HT1080 (cell line): Measurements from ENCODE around the gene GRHPR. TPM values are rescaled to one million over a fixed set of nuclear protein-coding genes. Genes with fewer than 3 reads are reported as not detected.
A peak's percentile ranks its signal among the peaks of the same experiment; 100 is the strongest.
"Not testable (repeated sequence)": the region's sequence is repeated elsewhere in the genome, so short reads cannot be mapped to it uniquely, and the experiment has no call there.

Source experiments
- DNase-seq: peaks from one replicate; pipeline ENCODE4 v3.0.0-alpha.2; 2015; ENCODE audit warnings: low read depth
- total RNA-seq: library from RNA; depleted of rRNA; stranded (reverse); fragments of >200 nt; shearing (Covaris generic); gene quantifications from 2 replicates; pipeline ENCODE4 v1.2.3, GENCODE V29; 2014; rRNA removed

GRHPR gene
- total RNA-seq, 1 experiment from 2014 or later = 149 TPM

GRCh38 chr9:37477443-37477842 lies 54.9 kb downstream of the GRHPR start:
- DNase-seq = not testable (repeated sequence)

DNA sequence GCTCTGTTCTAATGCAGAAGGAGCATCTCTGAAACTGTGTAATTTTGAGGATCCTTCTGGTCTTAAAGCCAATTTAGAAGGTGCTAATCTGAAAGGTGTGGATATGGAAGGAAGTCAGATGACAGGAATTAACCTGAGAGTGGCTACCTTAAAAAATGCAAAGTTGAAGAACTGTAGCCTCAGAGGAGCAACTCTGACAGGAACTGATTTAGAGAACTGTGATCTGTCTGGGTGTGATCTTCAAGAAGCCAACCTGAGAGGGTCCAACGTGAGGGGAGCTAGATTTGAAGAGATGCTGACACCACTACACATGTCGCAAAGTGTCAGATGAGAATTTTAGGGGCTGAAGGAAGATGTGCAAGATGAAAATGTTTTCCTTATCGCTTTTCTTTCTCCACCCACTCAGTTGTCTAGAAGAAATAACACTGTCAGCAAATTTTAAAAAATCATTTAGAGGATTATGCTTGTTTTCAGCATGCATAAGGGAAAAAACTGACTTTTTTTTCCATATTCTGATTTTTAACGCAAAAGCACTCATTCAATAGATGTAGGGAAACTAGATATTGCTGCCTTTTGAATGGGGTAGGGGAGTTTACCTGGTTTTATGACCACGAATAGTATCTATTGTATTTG lies 55.6 kb downstream of the GRHPR start:
- not testable (repeated sequence) for DNase-seq

DNA sequence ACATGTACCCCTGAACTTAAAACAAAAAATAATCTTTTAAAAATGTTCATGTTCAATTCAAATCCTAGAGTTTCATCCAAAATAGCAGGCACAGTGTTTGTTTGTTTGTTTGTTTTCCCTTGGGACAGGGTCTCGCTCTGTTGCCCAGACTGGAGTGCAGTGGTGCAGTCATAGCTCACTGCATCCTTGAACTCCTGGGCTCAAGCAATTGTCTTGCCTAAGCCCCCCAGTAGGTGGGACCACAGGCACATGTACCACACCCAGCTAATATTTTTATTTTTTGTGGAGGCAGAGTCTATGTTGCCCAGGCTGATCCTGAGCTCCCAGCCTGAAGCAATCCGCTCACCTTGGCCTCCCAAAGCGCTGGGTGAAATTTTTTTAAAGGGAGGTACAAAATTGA lies 58.3 kb downstream of the GRHPR start:
- DNase-seq = no peak

DNA sequence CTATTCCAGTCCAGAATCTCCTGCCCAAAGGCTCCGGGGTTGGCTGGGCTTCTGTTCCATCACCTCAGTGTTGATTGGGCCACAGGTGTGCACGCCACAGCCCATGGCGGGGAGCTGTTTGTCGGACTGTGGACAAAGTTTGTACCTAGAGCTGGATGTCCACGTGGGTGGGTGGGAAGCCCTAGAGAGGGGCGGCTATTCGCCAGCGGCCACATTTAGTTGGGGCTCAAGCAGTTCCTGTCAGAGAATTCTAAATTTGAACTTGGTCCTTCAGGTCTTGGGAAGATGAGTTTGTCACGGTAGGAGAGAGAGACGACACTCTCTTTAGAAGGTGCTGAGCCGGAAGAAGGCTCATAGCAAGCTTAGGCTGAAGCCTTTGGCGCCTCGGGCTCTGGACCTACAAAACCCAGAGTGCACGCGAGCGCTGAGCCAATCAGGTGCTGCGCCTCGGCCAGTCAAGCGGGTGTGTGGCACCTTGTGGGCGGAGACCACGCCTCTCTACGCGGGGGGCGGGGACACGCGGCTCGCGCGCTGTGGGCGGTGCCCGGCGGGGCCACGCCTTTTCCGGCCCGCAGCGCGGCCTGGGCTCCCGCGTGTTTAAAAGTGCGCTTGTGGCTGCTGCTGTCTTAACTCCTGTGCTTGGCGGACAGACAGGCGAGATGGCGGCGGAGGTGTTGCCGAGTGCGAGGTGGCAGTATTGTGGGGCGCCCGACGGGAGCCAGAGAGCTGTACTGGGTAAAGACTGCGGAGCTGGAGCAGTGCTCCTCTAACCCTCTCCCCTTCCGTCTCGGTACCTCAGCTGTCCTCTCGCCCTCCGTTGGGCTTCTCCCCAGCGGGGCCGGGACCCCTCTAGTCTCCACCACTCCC lies 63.1 kb downstream of the GRHPR start, which contains the start of gene POLR1E:
POLR1E (plus strand) TSS at position 560 of the 867 bp plus-strand sequence; CDS start at position 660, 100 bp downstream.
- DNase-seq = peak; percentile 93

GRCh38 chr9:37486256-37486615 lies 63.7 kb downstream of the GRHPR start:
- no peak for DNase-seq

Other genes starting within 250 kb of the GRHPR start
- gene ZBTB5, start 42.8 kb downstream of the GRHPR start, total RNA-seq = 5.1 and 5.7 TPM in 2 replicates
- 62.4 and 65.3 TPM in 2 replicates for gene POLR1E, start 63.3 kb downstream of the GRHPR start, total RNA-seq
- gene FBXO10, start 153.7 kb downstream of the GRHPR start, total RNA-seq = 2.9 and 5.9 TPM in 2 replicates
- 371 and 411 TPM in 2 replicates for gene TOMM5, start 169.9 kb downstream of the GRHPR start, total RNA-seq
- gene FRMPD1, start 228.3 kb downstream of the GRHPR start, total RNA-seq = not detected in 2 replicates